SKM-1 treated with dmso at 0.1 percent for 144 hours (cell line): Measurements from ENCODE around the gene FGF8.

Experiments used
- DNase-seq: peaks from one replicate; lab custom pipeline; 2025; ENCODE audit not compliant: unreplicated experiment; lab: John Stamatoyannopoulos, UW

FGF8 gene

DNA sequence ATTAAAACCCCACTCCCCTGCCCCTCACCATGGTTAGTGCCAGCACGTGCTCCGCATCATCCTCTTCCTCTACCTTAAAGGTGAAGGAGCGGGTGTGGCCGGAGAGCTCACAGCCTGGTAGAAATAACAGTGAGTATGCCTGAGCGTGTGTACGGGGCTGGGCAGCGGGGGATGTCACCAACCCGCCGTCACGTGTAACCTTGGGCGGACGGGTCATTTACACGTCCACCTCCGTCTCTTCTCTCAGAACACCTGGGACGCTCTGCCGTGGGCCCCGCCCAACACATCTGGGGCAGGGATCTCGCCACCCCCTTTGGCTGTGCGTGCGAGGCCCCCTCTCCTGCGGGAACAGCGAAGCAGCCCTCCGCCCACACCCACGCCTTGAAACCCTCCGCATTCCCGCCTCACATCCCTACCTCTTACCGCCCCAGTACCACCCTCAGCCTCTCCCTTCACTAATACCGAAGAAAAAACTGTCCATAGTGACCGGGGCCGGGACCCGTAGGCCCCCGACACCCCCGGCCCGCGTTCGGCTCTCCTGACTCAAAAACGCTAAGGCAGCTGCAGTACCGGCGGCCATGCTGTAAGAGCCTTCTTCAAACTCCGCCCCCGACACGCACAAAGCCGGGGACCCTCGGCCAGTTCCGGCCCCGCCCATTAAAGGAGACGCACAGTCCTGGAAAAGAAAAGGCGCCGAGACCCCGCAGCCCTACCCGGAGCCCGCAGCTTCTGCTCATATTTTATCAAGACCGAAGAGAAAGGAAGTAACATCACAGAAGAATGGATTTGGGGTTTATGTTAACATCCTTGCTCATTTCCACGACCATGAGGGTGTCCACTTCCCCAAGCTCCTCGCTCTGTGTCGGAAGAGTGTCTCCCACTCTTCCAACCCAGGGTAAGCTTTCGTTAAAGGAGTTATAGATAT lies 7.2 kb upstream of the FGF8 start, which contains the start of gene NPM3:
TSS of gene NPM3 (minus strand) at position 636 of the 925 bp plus-strand sequence. CDS start at position 580, 56 bp downstream.
- peak; percentile 55 for DNase-seq

GRCh38 chr10:101781984-101782810 lies 6.3 kb upstream of the FGF8 start:
- no peak for DNase-seq

- no peak for DNase-seq
Observed at GRCh38 chr10:101781655-101781983, 5.7 kb upstream of the FGF8 start.

DNA sequence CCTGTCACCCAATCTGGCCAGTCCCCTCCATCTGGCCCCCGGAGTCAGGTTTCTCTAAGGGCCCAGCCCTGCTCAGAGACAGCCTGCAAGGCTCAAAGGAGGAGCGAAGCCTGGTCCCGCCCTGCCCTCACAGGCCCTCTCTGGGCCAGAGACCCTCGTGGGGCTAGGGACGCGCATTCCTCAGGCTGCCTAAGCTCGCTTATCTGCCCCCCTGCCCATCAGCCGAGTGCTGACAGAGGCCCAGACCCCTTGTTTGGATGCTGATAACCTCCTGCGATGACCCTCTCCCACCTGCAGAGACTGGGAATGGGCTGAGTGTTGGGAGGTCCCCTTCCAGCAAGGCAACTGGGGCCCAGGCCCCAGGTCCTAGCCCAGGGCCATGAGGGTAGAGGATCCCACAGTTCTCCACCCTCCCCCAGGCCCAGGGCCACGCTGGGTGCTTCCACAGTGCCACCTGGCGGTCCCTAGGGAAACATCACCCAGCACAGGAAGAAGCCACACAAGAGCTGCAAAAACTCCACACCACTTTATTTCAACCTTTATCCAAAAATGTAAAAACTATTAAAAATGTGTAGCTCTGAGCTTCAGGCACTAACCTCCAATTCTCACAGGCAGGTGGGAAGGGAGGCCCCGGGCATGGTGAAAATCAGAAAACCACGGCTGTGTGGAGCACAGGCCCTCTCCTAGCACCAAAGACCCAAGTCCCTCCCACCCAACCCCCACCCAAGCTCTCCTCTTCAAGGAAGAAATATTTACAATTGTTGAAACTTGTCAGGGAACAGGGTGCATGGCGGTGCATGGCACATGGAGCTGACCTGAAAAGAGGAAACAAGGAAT lies 5.1 kb upstream of the FGF8 start:
- DNase-seq = peak; percentile 34

DNA sequence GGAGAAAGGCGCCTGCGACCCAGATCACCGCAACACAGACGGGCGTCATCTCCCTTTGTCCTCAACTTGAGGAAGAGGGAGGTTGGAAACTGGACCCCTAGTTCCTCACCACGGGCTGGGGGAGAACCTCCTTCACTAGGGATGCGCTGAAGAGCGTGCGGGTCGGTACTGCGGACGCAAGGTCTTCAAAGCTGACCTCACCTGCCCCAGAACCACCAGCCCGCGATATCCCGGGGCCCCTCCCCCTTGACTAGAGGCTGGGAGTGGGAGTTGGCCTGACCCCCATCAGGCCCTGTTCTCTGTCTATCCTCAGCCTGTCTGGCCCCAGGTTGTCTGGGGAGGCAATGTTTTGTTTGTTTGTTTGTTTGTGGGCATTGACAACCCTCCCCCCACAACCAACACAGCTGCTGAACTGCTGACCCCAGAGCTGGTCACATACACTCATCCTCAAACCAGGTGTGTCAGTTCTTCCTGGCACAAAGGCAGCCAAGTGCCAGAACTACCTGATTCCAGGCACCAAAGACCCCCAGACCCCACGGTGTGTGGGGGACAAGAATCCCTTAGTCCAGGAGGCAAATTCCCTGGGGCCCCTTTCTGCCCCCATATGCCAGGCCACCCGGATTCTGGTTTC lies 4.4 kb upstream of the FGF8 start:
- DNase-seq = no peak

DNA sequence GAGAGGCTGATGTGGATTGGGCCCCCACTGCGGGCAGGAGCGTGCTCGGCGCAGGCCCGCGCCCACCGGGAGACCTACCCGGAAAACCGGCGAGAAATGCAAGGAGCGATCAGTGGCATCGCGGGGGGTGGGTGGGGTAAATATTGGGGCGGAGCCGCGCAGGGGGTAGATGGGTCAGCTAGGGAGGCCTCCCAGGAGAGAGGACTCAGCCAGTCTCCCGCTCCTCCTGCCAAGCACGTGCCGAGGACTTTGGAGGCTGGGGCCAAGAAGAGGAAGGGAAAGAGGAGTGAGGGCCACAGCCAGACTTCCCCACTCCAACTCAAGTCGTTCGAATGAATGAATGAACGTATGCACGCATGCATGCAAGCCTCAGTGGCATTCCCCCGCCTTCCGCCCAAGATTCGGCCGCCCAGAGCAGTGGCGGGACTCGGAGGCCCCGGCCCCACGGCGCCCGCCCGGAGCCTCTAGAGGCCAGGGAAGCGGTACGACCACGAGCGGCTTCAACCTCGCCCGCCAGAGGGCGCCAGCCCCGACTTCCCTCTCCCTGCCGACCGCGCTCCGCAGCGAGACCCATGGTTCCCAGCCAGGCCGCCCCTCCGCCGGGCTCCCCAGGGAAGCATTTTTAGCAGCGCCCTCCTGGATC lies 3.8 kb upstream of the FGF8 start:
- DNase-seq = no peak

DNA sequence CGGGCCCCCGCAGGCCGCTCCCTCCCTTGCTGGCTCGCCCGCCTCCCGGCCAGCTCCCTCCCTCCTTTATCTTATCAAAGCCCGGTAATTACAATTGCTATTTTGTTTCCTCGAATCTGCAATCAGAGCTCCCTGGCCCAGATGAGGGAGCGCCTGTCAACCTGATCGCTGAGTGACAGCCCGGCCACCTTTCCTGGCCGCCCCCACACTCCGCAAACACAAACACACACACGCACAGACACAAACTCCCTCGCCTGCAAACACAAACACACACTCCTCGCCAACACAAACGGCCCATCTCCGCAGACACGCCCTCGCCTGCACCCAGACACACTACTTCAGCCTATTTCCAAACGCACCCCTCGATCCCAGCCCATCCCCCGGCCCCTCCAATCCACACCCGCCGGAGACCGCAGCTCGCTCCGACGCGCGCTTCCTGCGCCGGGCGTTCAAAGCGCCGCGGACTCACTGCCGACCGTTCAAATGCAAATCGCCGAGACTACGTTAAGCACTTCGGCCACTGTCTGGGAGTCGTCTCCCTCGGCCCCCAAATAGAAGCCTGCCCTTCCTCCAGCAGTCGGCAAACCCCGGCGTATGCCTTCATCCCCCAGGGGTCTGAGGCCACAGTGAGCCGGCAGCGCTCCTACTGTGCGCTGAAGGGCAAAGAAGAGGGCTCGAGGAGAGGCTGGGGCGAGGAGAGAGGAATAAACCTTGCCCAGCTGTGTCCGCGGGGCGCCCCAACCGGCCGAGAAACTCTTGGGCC lies 3.0 kb upstream of the FGF8 start:
- no peak for DNase-seq

- no peak for DNase-seq
Observed at GRCh38 chr10:101778151-101778780, 2.4 kb upstream of the FGF8 start.

GRCh38 chr10:101777619-101778145 lies 1.8 kb upstream of the FGF8 start:
- no peak for DNase-seq

- no peak for DNase-seq
Observed at GRCh38 chr10:101776161-101776817, 375 bp upstream of the FGF8 start.

DNA sequence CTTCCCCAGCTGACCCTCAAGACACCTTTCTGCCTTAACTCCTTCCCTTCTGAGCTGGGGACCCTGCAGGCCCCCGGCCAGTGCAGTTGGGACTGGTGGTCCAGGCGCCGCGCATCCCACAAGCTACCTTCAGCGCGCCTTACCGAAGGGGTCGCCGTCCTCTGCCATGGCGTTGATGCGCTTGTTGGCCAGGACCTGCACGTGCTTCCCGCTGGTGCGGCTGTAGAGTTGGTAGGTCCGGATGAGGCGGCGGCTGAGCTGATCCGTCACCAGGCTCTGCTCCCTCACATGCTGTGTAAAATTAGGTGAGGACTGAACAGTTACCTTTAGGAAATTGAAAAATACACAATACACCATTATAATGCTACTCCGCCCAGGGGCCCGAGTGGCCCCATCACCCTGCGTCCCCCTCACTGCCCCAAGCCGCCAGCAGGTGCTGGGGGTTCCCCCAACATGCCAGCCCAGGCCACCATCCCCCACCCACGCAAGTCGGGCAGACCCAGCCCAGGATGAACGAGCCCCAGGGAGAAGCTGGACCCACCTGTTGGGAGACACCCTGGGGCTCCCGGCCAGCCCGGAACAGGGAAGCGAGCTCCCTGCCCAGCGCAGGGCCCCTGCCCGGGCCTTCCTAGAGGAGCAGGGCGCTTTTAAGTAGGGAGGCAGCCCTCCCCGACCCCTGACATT lies 1.2 kb downstream of the FGF8 start:
- no peak for DNase-seq

GRCh38 chr10:101773923-101774588 lies 1.9 kb downstream of the FGF8 start:
- DNase-seq = no peak

GRCh38 chr10:101772895-101773761 lies 2.8 kb downstream of the FGF8 start:
- DNase-seq = no peak

- DNase-seq = no peak
Observed at GRCh38 chr10:101772017-101772894, 3.7 kb downstream of the FGF8 start.

DNA sequence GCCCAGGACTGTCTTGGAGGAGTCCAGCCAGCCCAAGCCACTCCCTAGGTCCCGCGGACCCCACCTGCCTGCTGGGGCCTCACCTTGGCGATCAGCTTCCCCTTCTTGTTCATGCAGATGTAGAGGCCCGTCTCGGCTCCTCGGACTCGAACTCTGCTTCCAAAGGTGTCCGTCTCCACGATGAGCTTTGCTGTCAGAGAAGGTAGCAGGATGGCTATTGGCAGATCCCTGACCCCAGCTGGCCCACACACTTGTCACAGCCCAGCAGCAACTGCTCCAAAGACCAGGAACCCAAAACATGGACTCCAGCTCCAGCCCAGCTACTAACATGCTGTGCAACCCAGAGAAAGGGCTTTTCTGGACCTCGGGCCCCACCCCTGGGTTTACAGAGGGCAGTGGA lies 4.5 kb downstream of the FGF8 start:
- no peak for DNase-seq
